Measurements from ENCODE around the gene ZNF587B. TPM values are rescaled to one million over a fixed set of nuclear protein-coding genes. Genes with fewer than 3 reads are reported as not detected.
"Not testable (repeated sequence)": the region's sequence is repeated elsewhere in the genome, so short reads cannot be mapped to it uniquely, and the experiment has no call there.

ZNF587B gene
- total RNA-seq, 1 donor from 2014 or later, result 20.9 TPM

DNA sequence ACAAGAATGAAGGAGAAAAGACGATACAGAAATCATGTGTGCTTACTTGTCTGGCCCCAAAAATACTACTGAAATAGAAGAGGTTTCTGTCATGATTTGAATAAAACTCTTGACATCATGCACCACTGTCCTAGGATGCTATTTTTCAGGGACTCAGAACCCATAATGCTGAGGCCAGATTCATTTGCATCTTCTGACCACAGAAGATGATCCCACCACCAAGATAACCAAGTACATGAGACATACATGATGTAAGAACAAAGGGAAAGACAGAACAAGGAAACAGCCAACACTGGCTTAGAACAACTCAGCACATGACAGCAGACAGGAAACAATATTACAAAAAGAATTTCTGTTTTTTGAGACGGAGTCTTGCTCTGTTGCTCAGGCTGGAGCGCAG is 17.9 kb upstream of the ZNF587B start:
- peaks cover 25% of the 10 kb centered on the region for H3K36me3 Mint-ChIP-seq
- H3K27me3 Mint-ChIP-seq, result no peaks in the 10 kb centered on the region
- no peak for DNase-seq (ENCODE audit: extremely low spot score, unreplicated experiment)
- no peaks in the 10 kb centered on the region for H3K9me3 Mint-ChIP-seq
- H3K4me3 Mint-ChIP-seq, result peak overlapping the region; percentile 84
- H3K4me1 Mint-ChIP-seq (ENCODE audit: unreplicated experiment), result peaks cover 31% of the 10 kb centered on the region
- TF ChIP-seq, protein P1, sequence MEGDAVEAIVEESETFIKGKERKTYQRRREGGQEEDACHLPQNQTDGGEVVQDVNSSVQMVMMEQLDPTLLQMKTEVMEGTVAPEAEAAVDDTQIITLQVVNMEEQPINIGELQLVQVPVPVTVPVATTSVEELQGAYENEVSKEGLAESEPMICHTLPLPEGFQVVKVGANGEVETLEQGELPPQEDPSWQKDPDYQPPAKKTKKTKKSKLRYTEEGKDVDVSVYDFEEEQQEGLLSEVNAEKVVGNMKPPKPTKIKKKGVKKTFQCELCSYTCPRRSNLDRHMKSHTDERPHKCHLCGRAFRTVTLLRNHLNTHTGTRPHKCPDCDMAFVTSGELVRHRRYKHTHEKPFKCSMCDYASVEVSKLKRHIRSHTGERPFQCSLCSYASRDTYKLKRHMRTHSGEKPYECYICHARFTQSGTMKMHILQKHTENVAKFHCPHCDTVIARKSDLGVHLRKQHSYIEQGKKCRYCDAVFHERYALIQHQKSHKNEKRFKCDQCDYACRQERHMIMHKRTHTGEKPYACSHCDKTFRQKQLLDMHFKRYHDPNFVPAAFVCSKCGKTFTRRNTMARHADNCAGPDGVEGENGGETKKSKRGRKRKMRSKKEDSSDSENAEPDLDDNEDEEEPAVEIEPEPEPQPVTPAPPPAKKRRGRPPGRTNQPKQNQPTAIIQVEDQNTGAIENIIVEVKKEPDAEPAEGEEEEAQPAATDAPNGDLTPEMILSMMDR (conservative IDR thresholded peaks at IDR 0.05), result no peak
- H3K27ac Mint-ChIP-seq, result peak overlapping the region; percentile 93

DNA sequence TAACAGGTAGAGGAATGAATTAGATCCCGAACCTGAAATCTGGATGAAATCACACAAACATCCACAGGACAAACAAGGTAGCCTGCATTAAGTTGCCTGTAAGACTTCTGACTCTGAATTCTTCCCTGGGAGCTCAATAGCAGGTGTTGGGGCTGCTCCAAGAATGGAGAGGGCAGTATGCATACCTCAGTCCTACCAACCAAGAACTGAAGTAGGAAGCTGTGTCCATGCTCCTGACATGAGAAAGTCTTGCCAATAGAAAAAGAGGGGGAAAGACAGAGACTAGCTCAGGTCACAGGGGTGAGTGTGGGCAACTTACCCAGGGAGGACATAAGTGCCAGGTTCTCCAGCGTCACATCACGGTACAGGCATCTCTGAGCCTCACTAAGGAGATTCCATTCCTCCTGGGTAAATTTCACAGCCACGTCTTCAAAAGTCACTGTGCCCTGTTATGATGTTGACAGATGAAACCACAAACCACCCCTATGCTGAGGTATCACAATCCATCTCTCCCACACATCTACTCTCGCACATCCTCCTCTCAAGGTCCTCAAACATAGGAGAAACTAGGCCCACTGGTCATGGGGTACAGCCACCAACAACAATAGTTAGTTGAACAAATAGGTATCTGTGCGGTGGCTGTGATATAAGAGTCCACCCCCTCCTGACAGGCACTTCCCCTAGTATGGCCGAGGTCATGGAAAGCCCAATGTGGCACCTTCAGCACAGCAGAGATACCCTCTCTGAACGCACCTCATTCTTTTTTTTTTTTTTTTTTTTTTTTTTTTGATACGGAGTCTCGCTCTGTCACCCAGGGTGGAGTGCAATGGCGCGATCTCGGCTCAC is 16.9 kb upstream of the ZNF587B start:
- Mint-ChIP-seq H3K27ac (peak overlapping the region; percentile 93), H3K4me1 (ENCODE audit: unreplicated experiment) (peaks cover 28% of the 10 kb centered on the region), H3K36me3 (peaks cover 20% of the 10 kb centered on the region), H3K4me3 (peak overlapping the region; percentile 96)
- not testable (repeated sequence) for DNase-seq (ENCODE audit: extremely low spot score, unreplicated experiment); H3K9me3 Mint-ChIP-seq; H3K27me3 Mint-ChIP-seq

DNA sequence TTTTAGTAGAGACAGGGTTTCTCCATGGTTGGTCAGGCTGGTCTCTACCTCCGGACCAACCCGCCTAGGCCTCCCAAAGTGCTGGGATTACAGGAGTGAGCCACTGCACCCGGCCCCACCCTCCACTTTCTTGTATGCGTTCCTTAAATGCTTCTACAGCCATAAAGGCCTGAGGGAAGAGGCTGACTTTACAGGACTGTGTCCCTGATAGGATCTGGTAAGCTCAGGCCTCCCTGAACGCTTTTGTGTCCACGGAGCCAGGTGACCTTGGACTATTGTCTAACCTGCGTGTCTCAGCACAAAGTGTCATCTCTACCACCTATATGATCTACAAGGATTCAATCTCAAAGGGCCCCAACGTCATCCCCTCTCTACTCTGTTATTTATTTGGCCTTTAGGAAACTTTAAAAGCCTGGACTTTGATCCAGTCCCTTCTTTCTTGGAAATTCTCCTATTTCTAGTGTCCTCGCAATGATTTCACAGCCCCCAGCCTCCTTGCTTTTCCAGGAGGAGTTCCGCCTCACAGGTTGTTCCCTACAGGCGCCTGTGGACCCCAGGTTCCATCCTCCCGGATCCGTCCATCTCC is 16.1 kb upstream of the ZNF587B start:
- Mint-ChIP-seq H3K27ac (peak overlapping the region; percentile 93), H3K4me1 (ENCODE audit: unreplicated experiment) (peaks cover 32% of the 10 kb centered on the region), H3K27me3 (no peaks in the 10 kb centered on the region), H3K9me3 (no peaks in the 10 kb centered on the region), H3K4me3 (peak overlapping the region; percentile 96), H3K36me3 (peaks cover 20% of the 10 kb centered on the region)
- TF ChIP-seq, protein P1 (conservative IDR thresholded peaks at IDR 0.05), result no peak
- DNase-seq (ENCODE audit: extremely low spot score, unreplicated experiment), result no peak

DNA sequence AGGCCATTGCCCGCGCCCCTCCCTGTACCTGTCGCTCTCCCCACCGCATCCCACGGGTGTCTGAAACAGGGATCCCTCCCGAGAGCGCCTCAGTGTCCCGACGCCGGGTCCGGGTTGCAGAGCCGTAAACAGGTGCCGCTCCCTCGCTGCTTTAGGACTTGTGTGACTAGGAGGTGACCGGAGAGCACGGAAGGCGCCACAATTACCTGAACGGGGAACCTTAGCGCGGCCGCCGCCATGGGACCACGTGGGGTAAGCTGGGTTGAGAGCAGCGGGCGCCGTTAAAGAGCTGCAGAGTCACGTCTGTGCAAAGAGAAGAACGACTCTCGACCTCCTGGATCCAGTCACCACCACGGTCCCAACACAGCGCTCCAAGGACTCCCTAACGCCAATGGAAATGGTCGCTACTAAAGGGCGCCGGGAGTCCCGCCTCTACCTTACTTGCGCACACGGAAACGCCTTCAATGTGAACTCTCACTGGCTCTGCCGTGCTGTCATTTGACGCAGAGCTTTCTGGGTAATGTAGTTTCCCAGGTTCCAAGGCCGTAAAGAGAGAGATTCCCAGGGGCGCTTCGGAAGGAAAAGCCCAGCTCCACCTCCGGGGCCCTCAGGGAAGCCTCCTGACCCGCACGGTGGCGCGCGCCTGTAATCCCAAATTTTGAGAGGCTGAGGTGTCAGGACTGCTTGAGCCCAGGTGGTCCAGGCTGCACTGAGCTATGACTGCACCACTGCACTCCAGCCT is 15.4 kb upstream of the ZNF587B start, which contains the start of gene ZNF552:
TSS of gene ZNF552 (minus strand) at position 409 of the 742 bp plus-strand sequence. CDS start at position 239, 170 bp downstream.
- Mint-ChIP-seq H3K36me3 (peaks cover 15% of the 10 kb centered on the region), H3K4me1 (ENCODE audit: unreplicated experiment) (peaks cover 32% of the 10 kb centered on the region)

DNA sequence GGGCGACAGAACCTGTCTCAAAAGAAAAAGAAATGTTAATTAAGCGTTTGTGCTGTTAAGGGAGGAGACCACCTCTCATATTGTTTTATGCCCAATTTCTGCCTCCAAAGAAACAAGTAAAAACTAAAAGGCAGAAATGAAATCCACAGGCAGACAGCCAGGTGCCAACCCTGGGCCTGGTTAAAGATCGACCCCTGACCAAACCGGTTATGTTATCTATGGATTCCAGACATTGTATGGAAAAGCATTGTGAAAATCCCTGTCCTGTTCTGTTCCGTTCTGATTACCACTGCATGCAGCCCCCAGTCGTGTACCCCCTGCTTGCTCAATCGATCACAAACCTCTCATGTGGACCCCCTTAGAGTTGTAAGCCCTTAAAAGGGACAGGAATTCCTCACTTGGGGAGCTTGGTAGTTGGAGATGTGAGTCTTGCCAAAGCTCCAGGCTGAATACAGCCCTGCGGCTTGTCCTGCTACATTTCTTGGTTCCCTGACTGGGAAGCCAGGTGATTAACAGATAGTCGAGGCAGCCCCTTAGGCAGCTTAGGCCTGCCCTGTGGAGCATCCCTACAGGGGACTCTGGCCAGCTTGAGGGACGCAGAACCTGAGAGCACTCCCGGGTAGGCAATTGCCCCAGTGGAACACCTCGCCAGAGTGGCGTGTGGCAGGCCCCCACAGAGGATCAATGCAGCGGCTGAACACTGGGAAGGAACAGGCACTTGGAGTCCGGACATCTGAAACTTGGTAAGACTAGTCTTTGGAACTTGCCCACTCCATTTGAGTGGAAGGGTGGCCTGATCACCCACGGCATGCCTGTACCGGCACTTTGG is 14.6 kb upstream of the ZNF587B start:
- Mint-ChIP-seq H3K27ac (peak overlapping the region; percentile 93), H3K9me3 (no peaks in the 10 kb centered on the region), H3K36me3 (peaks cover 9% of the 10 kb centered on the region), H3K27me3 (no peaks in the 10 kb centered on the region), H3K4me1 (ENCODE audit: unreplicated experiment) (peaks cover 40% of the 10 kb centered on the region), H3K4me3 (peak overlapping the region; percentile 96)
- TF ChIP-seq, protein P1 (conservative IDR thresholded peaks at IDR 0.05), result no peak
- no peak for DNase-seq (ENCODE audit: extremely low spot score, unreplicated experiment)

More for the DNA sequence above, 15.4 kb upstream of the ZNF587B start, which contains the start of gene ZNF552:
- Mint-ChIP-seq H3K9me3 (no peaks in the 10 kb centered on the region), H3K4me3 (peak within 1 kb of the TSS; percentile 96), H3K27ac (peak within 1 kb of the TSS; percentile 93), H3K27me3 (no peaks in the 10 kb centered on the region)
- peak; percentile 75 for DNase-seq (ENCODE audit: extremely low spot score, unreplicated experiment)
- TF ChIP-seq, protein P1 (conservative IDR thresholded peaks at IDR 0.05), result no peak

All from type B pancreatic cell (in vitro differentiated cells).